HEK293T (cell line): ENCODE measurements around the gene IL6R.

Experiments
- CTCF ChIA-PET: fragments of 350-600 bp; formaldehyde crosslinking; extraction: SDS; loops from one replicate; lab custom pipeline; 2021; ENCODE audit warnings: antibody characterized with exemption, inconsistent platforms; lab: Yijun Ruan, JAX
- POLR2A ChIA-PET: fragments of 350-600 bp; formaldehyde crosslinking; extraction: SDS; loops from one replicate; lab custom pipeline; 2020; ENCODE audit warnings: antibody characterized with exemption, inconsistent platforms; lab: Yijun Ruan, JAX
- DNase-seq: peaks from one replicate; pipeline ENCODE4 v3.0.0; 2012; ENCODE audit warnings: mixed read lengths; ENCODE audit errors: extremely low spot score
- ARNT ChIP-seq: fragments of 450-650 bp; IDR thresholded peaks from 2 replicates; pipeline ENCODE4 v1.6.1; 2017; ENCODE audit warnings: mild to moderate bottlenecking
- BHLHE40 ChIP-seq: fragments of 450-650 bp; IDR thresholded peaks from 2 replicates; pipeline ENCODE4 v1.6.1; 2016; ENCODE audit warnings: mild to moderate bottlenecking, moderate library complexity, borderline replicate concordance
- CTBP1 ChIP-seq: fragments of 450-650 bp; IDR thresholded peaks from 2 replicates; pipeline ENCODE4 v1.6.1; 2016; ENCODE audit warnings: borderline replicate concordance
- ELF4 ChIP-seq: fragments of 450-650 bp; IDR thresholded peaks from 2 replicates; pipeline ENCODE4 v1.6.1; 2017; ENCODE audit warnings: antibody characterized with exemption
- FOXA1 ChIP-seq: fragments of 450-650 bp; IDR thresholded peaks from 2 replicates; pipeline ENCODE4 v1.6.1; 2016; ENCODE audit warnings: mild to moderate bottlenecking
- FOXK2 ChIP-seq: fragments of 450-650 bp; IDR thresholded peaks from 2 replicates; pipeline ENCODE4 v1.6.1; 2016; ENCODE audit warnings: mild to moderate bottlenecking
- FOXM1 ChIP-seq: fragments of 450-650 bp; IDR thresholded peaks from 2 replicates; pipeline ENCODE4 v1.6.1; 2017; ENCODE audit warnings: mild to moderate bottlenecking, borderline replicate concordance
- HDGF ChIP-seq: fragments of 450-650 bp; IDR thresholded peaks from 2 replicates; pipeline ENCODE4 v1.6.1; 2017; ENCODE audit warnings: antibody characterized with exemption, borderline replicate concordance
- L3MBTL2 ChIP-seq: fragments of 450-650 bp; conservative IDR thresholded peaks from 2 replicates; pipeline ENCODE4 v1.6.1; 2016; ENCODE audit warnings: mild to moderate bottlenecking
- LEF1 ChIP-seq: fragments of 450-650 bp; IDR thresholded peaks from 2 replicates; pipeline ENCODE4 v1.6.1; 2017; ENCODE audit warnings: mild to moderate bottlenecking, borderline replicate concordance
- NFRKB ChIP-seq: fragments of 450-650 bp; IDR thresholded peaks from 2 replicates; pipeline ENCODE4 v1.6.1; 2016; ENCODE audit warnings: mild to moderate bottlenecking, moderate library complexity
- PKNOX1 ChIP-seq: fragments of 450-650 bp; IDR thresholded peaks from 2 replicates; pipeline ENCODE4 v1.6.1; 2016
- SP1 ChIP-seq: fragments of 450-650 bp; IDR thresholded peaks from 2 replicates; pipeline ENCODE4 v1.6.1; 2017
- SUZ12 ChIP-seq: fragments of 450-650 bp; IDR thresholded peaks from 2 replicates; pipeline ENCODE4 v1.6.1; 2016; ENCODE audit warnings: mild to moderate bottlenecking
- TARDBP ChIP-seq: fragments of 450-650 bp; IDR thresholded peaks from 2 replicates; pipeline ENCODE4 v1.6.1; 2016
- ZNF384 ChIP-seq: fragments of 450-650 bp; IDR thresholded peaks from 2 replicates; pipeline ENCODE4 v1.6.1; 2016

Gene IL6R

GRCh38 chr1:154440036-154440804 is 35.1 kb downstream of the IL6R start:
- DNase-seq = no peak
- ChIA-PET CTCF (no interaction called here), POLR2A (no interaction called here)
- no peak for TF ChIP-seq NFRKB

GRCh38 chr1:154441241-154441888 is 36.2 kb downstream of the IL6R start:
- no peak for DNase-seq
- ChIA-PET CTCF (no interaction called here), POLR2A (no interaction called here)
- TF ChIP-seq PKNOX1 (no peak), FOXK2 (no peak), SUZ12 (no peak), TARDBP (no peak), BHLHE40 (no peak), ZNF384 (no peak), NFRKB (no peak), FOXM1 (no peak), CTBP1 (no peak), FOXA1 (no peak), ARNT (no peak), L3MBTL2 (no peak), ELF4 (no peak), LEF1 (no peak), SP1 (no peak), HDGF (no peak)

GRCh38 chr1:154442006-154442740 is 37.0 kb downstream of the IL6R start:
- ChIA-PET POLR2A (no interaction called here), CTCF (no interaction called here)
- peak; percentile 54 for DNase-seq
- TF ChIP-seq L3MBTL2 = no peak
- TF ChIP-seq LEF1 = no peak
- TF ChIP-seq TARDBP = no peak
- no peak for TF ChIP-seq SP1
- no peak for TF ChIP-seq ARNT
- no peak for TF ChIP-seq HDGF
- no peak for TF ChIP-seq CTBP1
- no peak for TF ChIP-seq BHLHE40
- no peak for TF ChIP-seq FOXK2
- no peak for TF ChIP-seq ELF4
- TF ChIP-seq ZNF384 = no peak
- no peak for TF ChIP-seq FOXM1
- TF ChIP-seq SUZ12 = no peak
- no peak for TF ChIP-seq FOXA1
- no peak for TF ChIP-seq NFRKB
- TF ChIP-seq PKNOX1 = no peak

GRCh38 chr1:154443274-154444013 is 38.3 kb downstream of the IL6R start:
- TF ChIP-seq SP1 (no peak), ARNT (no peak), SUZ12 (no peak), FOXM1 (no peak), NFRKB (no peak)
- ChIA-PET CTCF (interaction anchor here (0.6 to 1.1 kb wide), 3 partner anchors 11 to 166 kb away, joined by 3 to 6 read pairs (median 4); no protein-coding TSS in a partner anchor), POLR2A (no interaction called here)
- no peak for DNase-seq

- ChIA-PET POLR2A (no interaction called here), CTCF (interaction anchor here (0.7 kb wide), 1 partner anchor 26 kb away, joined by 5 read pairs; no protein-coding TSS in a partner anchor)
- no peak for DNase-seq
- TF ChIP-seq ELF4 = no peak
- TF ChIP-seq NFRKB = no peak
- TF ChIP-seq FOXM1 = no peak
- TF ChIP-seq ZNF384 = no peak
- TF ChIP-seq FOXK2 = no peak
- TF ChIP-seq CTBP1 = no peak
These were observed 39.9 kb downstream of the IL6R start for GRCh38 chr1:154445040-154445472.

DNA sequence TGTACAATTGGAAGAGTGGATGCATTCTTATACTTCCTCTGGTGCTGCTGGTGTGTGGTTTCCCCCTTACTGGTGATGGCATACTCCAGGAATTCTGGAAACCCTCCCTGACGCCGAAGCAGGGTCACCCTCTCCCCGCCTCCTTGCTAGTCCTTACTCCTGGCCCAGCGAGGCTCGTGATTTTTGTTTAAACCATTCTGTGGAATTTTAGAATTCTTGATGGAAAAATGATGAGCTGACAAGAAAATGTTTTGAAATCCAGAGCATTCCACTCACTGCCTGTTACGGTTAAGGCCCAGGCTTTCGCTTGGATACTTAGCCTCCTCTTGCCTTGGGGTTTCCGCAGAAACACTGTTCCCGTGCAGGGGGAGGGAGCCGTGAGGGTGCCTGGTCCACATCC is 41.1 kb downstream of the IL6R start:
- TF ChIP-seq FOXA1 (no peak), FOXM1 (no peak), SUZ12 (no peak), HDGF (no peak), SP1 (no peak), ZNF384 (no peak), ELF4 (no peak), L3MBTL2 (no peak), LEF1 (no peak), NFRKB (no peak), BHLHE40 (no peak), CTBP1 (no peak), ARNT (no peak)
- ChIA-PET CTCF (no interaction called here), POLR2A (no interaction called here)
- DNase-seq = no peak
